ENCODE results near the gene CDK6. TPM values are rescaled to one million over a fixed set of nuclear protein-coding genes. Genes with fewer than 3 reads are reported as not detected.

Gene CDK6
- total RNA-seq, 1 experiment from 2014 or later: 175 TPM

- ChIA-PET POLR2A (no interaction called here), CTCF (no interaction called here)
- DNase-seq: no peak
- Histone ChIP-seq H3K4me1 (no peaks in the 10 kb centered on the region), H3K4me3 (ENCODE audit: low read depth, low read length) (no peak overlapping the region), H3K27me3 (replicated peaks; ENCODE audit: control insufficient read depth, insufficient read depth, low read length) (no peaks in the 10 kb centered on the region), H3K9me3 (no peaks in the 10 kb centered on the region), H3K36me3 (ENCODE audit: control insufficient read depth, insufficient read depth, low read length) (peaks cover 2% of the 10 kb centered on the region; the same call in 1 of the 2 replicates)
- Mint-ChIP-seq H3K4me1 (ENCODE audit: low read depth, unreplicated experiment) (peaks cover 7% of the 10 kb centered on the region), H3K27ac (ENCODE audit: unreplicated experiment) (no peak overlapping the region), H3K27me3 (ENCODE audit: insufficient read depth, unreplicated experiment) (no peaks in the 10 kb centered on the region), H3K4me3 (ENCODE audit: unreplicated experiment) (no peak overlapping the region), H3K9me3 (ENCODE audit: unreplicated experiment) (peaks cover 10% of the 10 kb centered on the region), H3K36me3 (ENCODE audit: insufficient read depth, unreplicated experiment) (peaks cover 55% of the 10 kb centered on the region)
- BruUV-seq (replicated peaks): no TSS peak
- TF ChIP-seq, protein P1, sequence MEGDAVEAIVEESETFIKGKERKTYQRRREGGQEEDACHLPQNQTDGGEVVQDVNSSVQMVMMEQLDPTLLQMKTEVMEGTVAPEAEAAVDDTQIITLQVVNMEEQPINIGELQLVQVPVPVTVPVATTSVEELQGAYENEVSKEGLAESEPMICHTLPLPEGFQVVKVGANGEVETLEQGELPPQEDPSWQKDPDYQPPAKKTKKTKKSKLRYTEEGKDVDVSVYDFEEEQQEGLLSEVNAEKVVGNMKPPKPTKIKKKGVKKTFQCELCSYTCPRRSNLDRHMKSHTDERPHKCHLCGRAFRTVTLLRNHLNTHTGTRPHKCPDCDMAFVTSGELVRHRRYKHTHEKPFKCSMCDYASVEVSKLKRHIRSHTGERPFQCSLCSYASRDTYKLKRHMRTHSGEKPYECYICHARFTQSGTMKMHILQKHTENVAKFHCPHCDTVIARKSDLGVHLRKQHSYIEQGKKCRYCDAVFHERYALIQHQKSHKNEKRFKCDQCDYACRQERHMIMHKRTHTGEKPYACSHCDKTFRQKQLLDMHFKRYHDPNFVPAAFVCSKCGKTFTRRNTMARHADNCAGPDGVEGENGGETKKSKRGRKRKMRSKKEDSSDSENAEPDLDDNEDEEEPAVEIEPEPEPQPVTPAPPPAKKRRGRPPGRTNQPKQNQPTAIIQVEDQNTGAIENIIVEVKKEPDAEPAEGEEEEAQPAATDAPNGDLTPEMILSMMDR (IDR thresholded peaks at IDR 0.05; ENCODE audit: insufficient read depth in 1 of 2, low read depth in 1 of 2, low read length in 1 of 2, severe bottlenecking in 1 of 2, unreplicated experiment in 1 of 2): no peak
- intact Hi-C loops (cut with micrococcal nuclease; ENCODE audit: unreplicated experiment): no loop called here
Measured at GRCh38 chr7:92671505-92672169, 164.7 kb downstream of the CDK6 start.

- DNase-seq: no peak
- H3K36me3 ChIP-seq (ENCODE audit: control insufficient read depth, insufficient read depth, low read length): peaks cover 2% of the 10 kb centered on the region; the same call in 1 of the 2 replicates
- peaks cover 7% of the 10 kb centered on the region for H3K4me1 Mint-ChIP-seq (ENCODE audit: low read depth, unreplicated experiment)
- TF ChIP-seq, protein P1 (IDR thresholded peaks at IDR 0.05; ENCODE audit: insufficient read depth in 1 of 2, low read depth in 1 of 2, low read length in 1 of 2, severe bottlenecking in 1 of 2, unreplicated experiment in 1 of 2): no peak
- CTCF ChIA-PET: interaction anchor here (0.5 kb wide), 1 partner anchor 1948 kb away, joined by 7 read pairs; no protein-coding TSS in a partner anchor
- H3K27me3 ChIP-seq (replicated peaks; ENCODE audit: control insufficient read depth, insufficient read depth, low read length): no peaks in the 10 kb centered on the region
- intact Hi-C loops (cut with micrococcal nuclease; ENCODE audit: unreplicated experiment): no loop called here
- H3K9me3 ChIP-seq: no peaks in the 10 kb centered on the region
- no peak overlapping the region for H3K4me3 ChIP-seq (ENCODE audit: low read depth, low read length)
- no peaks in the 10 kb centered on the region for H3K27me3 Mint-ChIP-seq (ENCODE audit: insufficient read depth, unreplicated experiment)
- POLR2A ChIA-PET: no interaction called here
- H3K27ac Mint-ChIP-seq (ENCODE audit: unreplicated experiment): no peak overlapping the region
- H3K4me1 ChIP-seq: no peaks in the 10 kb centered on the region
- BruUV-seq (replicated peaks): TSS peak; percentile 16
- H3K9me3 Mint-ChIP-seq (ENCODE audit: unreplicated experiment): peaks cover 10% of the 10 kb centered on the region
- no peak overlapping the region for H3K4me3 Mint-ChIP-seq (ENCODE audit: unreplicated experiment)
- peaks cover 66% of the 10 kb centered on the region for H3K36me3 Mint-ChIP-seq (ENCODE audit: insufficient read depth, unreplicated experiment)
Measured at GRCh38 chr7:92670204-92670851, 166.0 kb downstream of the CDK6 start.

DNA sequence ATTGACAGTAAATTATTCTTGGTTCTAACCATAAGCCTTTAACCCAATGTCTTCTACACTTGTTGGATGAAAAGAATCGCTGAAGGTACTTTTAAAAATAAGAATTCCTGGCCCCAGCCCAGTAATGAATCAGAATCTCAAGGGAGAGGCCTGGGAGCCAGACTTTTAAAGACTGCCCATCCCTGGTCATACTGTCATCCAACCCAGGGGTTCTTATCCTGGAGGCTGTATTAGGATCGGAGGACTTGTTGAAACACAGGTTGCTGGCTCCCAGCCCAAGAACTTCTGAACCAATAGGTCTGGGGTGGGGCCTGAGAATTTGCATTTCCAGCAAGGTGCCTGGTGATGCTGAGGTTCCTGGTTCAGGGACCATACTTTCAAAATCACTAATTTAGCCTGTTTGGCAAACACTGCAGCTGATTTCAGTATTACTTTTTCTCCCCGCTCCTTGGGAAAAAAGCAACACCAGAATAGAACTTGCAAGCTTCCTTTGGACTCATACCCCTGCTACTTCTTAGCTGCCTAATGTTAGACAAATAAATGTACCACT lies 166.7 kb downstream of the CDK6 start:
- Mint-ChIP-seq H3K4me1 (ENCODE audit: low read depth, unreplicated experiment) (peaks cover 7% of the 10 kb centered on the region), H3K4me3 (ENCODE audit: unreplicated experiment) (no peak overlapping the region), H3K9me3 (ENCODE audit: unreplicated experiment) (peaks cover 10% of the 10 kb centered on the region), H3K36me3 (ENCODE audit: insufficient read depth, unreplicated experiment) (peaks cover 67% of the 10 kb centered on the region), H3K27me3 (ENCODE audit: insufficient read depth, unreplicated experiment) (no peaks in the 10 kb centered on the region), H3K27ac (ENCODE audit: unreplicated experiment) (no peak overlapping the region)
- TF ChIP-seq, protein P1 (IDR thresholded peaks at IDR 0.05; ENCODE audit: insufficient read depth in 1 of 2, low read depth in 1 of 2, low read length in 1 of 2, severe bottlenecking in 1 of 2, unreplicated experiment in 1 of 2): no peak
- Histone ChIP-seq H3K9me3 (no peaks in the 10 kb centered on the region), H3K36me3 (ENCODE audit: control insufficient read depth, insufficient read depth, low read length) (peaks cover 2% of the 10 kb centered on the region; the same call in 1 of the 2 replicates), H3K4me3 (ENCODE audit: low read depth, low read length) (no peak overlapping the region), H3K4me1 (no peaks in the 10 kb centered on the region), H3K27me3 (replicated peaks; ENCODE audit: control insufficient read depth, insufficient read depth, low read length) (no peaks in the 10 kb centered on the region)
- ChIA-PET POLR2A (no interaction called here), CTCF (interaction anchor here (0.5 kb wide), 1 partner anchor 1947 kb away, joined by 7 read pairs; no protein-coding TSS in a partner anchor)
- DNase-seq: no peak
- intact Hi-C loops (cut with micrococcal nuclease; ENCODE audit: unreplicated experiment): no loop called here
- no TSS peak for BruUV-seq (replicated peaks)
